K562 (cell line): ENCODE measurements around the gene METTL25B. TPM values are rescaled to one million over a fixed set of nuclear protein-coding genes. Genes with fewer than 3 reads are reported as not detected.

Experiments used
- ATAC-seq: fragments of 200-7000 bp; cut with Tn5 transposase; 3 replicates; pipeline ENCODE4 v1.9.1; 2020; ENCODE audit warnings: moderate library complexity
- BruUV-seq: library from RNA; stranded (reverse); fragments of 400-500 nt; replicated peaks from 2 replicates; lab custom pipeline; 2021; lab: Mats Ljungman, UMichigan
- CTCF ChIA-PET: fragments of 300-600 bp; formaldehyde crosslinking; extraction: SDS; loops from one replicate; lab custom pipeline; 2021; ENCODE audit warnings: low intra/inter-chr PET ratio; lab: Yijun Ruan, JAX
- POLR2A ChIA-PET: fragments of 300-600, 350-650 bp; sonication (Branson Sonifier 250); formaldehyde crosslinking; extraction: SDS; loops from one replicate; lab custom pipeline; 2021; ENCODE audit warnings: antibody characterized with exemption, inconsistent platforms; lab: Yijun Ruan, JAX
- DNase-seq, 4 experiments: peaks; one replicate each; pipeline versions ENCODE4 v3.0.0 to v3.0.0-alpha.2; 2011 to 2018; ENCODE audit warnings: low spot score in 3 of 4, mixed read lengths in 3 of 4; ENCODE audit errors: extremely low read depth in 1 of 4
- FAIRE-seq: peaks from 2 replicates; lab custom pipeline; 2011; peaks lifted over from hg19 to GRCh38; lab: Jason Lieb, UNC
- H2AFZ ChIP-seq: 2 replicates; pipeline ENCODE4 v1.6.0; 2011; ENCODE audit warnings: low read depth, low read length, control low read depth, inconsistent platforms
- H3K27ac ChIP-seq: fragments of 200-600 bp; 3 replicates; pipeline ENCODE4 v1.8.0; 2011; ENCODE audit warnings: low read depth, mild to moderate bottlenecking, control low read depth, inconsistent platforms, low read length, moderate library complexity, mixed read lengths; ENCODE audit errors: extremely low read depth
- H3K27me3 ChIP-seq, 2 experiments: fragments of 300-600 bp in 1 of 2; 2 replicates in 1 of 2; 3 replicates in 1 of 2; pipeline versions ENCODE4 v1.6.0 to v1.8.0; 2011; ENCODE audit warnings: inconsistent platforms in 2 of 2, low read length in 2 of 2, mild to moderate bottlenecking in 1 of 2, mixed read lengths in 1 of 2, moderate library complexity in 1 of 2; ENCODE audit not compliant: control insufficient read depth in 2 of 2, insufficient read depth in 2 of 2
- H3K36me3 ChIP-seq: fragments of 300-600 bp; 3 replicates; pipeline ENCODE4 v1.8.0; 2011; ENCODE audit warnings: mild to moderate bottlenecking, low read length, inconsistent platforms; ENCODE audit not compliant: control insufficient read depth, insufficient read depth
- H3K4me1 ChIP-seq, 2 experiments: fragments of 200-600 bp in 1 of 2; replicated peaks in 1 of 2; 2 replicates in 1 of 2; 3 replicates in 1 of 2; pipeline versions ENCODE4 v1.5.1 to v1.8.0; 2011; ENCODE audit warnings: inconsistent platforms in 2 of 2, low read length in 2 of 2, mild to moderate bottlenecking in 1 of 2, mixed read lengths in 1 of 2, moderate library complexity in 1 of 2; ENCODE audit not compliant: control insufficient read depth in 2 of 2, insufficient read depth in 2 of 2
- H3K4me2 ChIP-seq: 2 replicates; pipeline ENCODE4 v1.6.1; 2011; ENCODE audit warnings: low read length, control low read depth, inconsistent platforms, mixed read lengths; ENCODE audit not compliant: insufficient read depth
- H3K4me3 ChIP-seq: fragments of 200-600 bp; sonication (generic), shearing (Covaris generic); 2 replicates; pipeline ENCODE4 v1.5.1; 2016; ENCODE audit warnings: control low read depth, inconsistent platforms
- H3K79me2 ChIP-seq: fragments of 200-600 bp; 3 replicates; pipeline ENCODE4 v1.8.0; 2011; ENCODE audit warnings: low read length, inconsistent platforms; ENCODE audit not compliant: control insufficient read depth, insufficient read depth
- H3K9ac ChIP-seq, 2 experiments: 2 replicates each; pipeline versions ENCODE4 v1.6.0 to v1.6.1; 2011; ENCODE audit warnings: low read depth in 2 of 2, low read length in 2 of 2, control low read depth in 1 of 2, inconsistent platforms in 1 of 2, mild to moderate bottlenecking in 1 of 2, mixed read lengths in 1 of 2; ENCODE audit not compliant: insufficient read depth in 1 of 2
- H3K9me1 ChIP-seq: one replicate; pipeline ENCODE4 v1.6.0; 2011; ENCODE audit warnings: inconsistent platforms, mild to moderate bottlenecking, low read length, moderate library complexity; ENCODE audit not compliant: control insufficient read depth, insufficient read depth
- H3K9me3 ChIP-seq: replicated peaks from 2 replicates; pipeline ENCODE4 v1.5.1; 2011; ENCODE audit warnings: low read depth, low read length, inconsistent platforms; ENCODE audit not compliant: control insufficient read depth, insufficient read depth
- H4K20me1 ChIP-seq: replicated peaks from 2 replicates; pipeline ENCODE4 v1.6.1; 2011; ENCODE audit warnings: low read length, inconsistent platforms, mixed read lengths; ENCODE audit not compliant: control insufficient read depth, insufficient read depth
- DACH1 ChIP-seq: fragments of 450-650 bp; IDR thresholded peaks from 2 replicates; pipeline ENCODE4 v1.6.1; 2018; ENCODE audit not compliant: partially characterized antibody
- ILK ChIP-seq: fragments of 450-650 bp; IDR thresholded peaks from 2 replicates; pipeline ENCODE4 v1.6.1; 2016; ENCODE audit warnings: missing genetic modification characterization, low read depth, mild to moderate bottlenecking, missing compliant biosample characterization, moderate library complexity, borderline replicate concordance
- POLR2G ChIP-seq: fragments of 200-400 bp; formaldehyde crosslinking; IDR thresholded peaks from 2 replicates; pipeline ENCODE4 v1.6.1; 2017; ENCODE audit warnings: low read depth, mild to moderate bottlenecking, antibody characterized with exemption, low read length, moderate library complexity
- PYGO2 ChIP-seq: fragments of 450-650 bp; IDR thresholded peaks from 2 replicates; pipeline ENCODE4 v1.6.1; 2016; ENCODE audit warnings: mild to moderate bottlenecking, missing genetic modification characterization, moderate library complexity, missing compliant biosample characterization
- RBM15 ChIP-seq: fragments of 200-400 bp; formaldehyde crosslinking; IDR thresholded peaks from 2 replicates; pipeline ENCODE4 v1.6.1; 2018; ENCODE audit warnings: mild to moderate bottlenecking, low read length, moderate library complexity; ENCODE audit not compliant: insufficient read depth
- RHOXF2B ChIP-seq: fragments of 250-450 bp; sonication (Bioruptor Pico); conservative IDR thresholded peaks from 2 replicates; pipeline ENCODE4 v1.5.1; 2021
- SMARCA5 ChIP-seq: fragments of 450-650 bp; IDR thresholded peaks from 2 replicates; pipeline ENCODE4 v1.6.1; 2016
- TAF7 ChIP-seq: fragments of 450-650 bp; IDR thresholded peaks from 2 replicates; pipeline ENCODE4 v1.6.1; 2016; ENCODE audit warnings: missing genetic modification characterization, missing compliant biosample characterization
- ZNF165 ChIP-seq: fragments of 250-450 bp; sonication (Bioruptor Pico); IDR thresholded peaks from 2 replicates; pipeline ENCODE4 v1.4.0; 2020; ENCODE audit warnings: borderline replicate concordance
- ZNF586 ChIP-seq: fragments of 450-650 bp; formaldehyde crosslinking; conservative IDR thresholded peaks from 2 replicates; pipeline ENCODE4 v1.4.0; 2020; ENCODE audit warnings: mild to moderate bottlenecking, moderate library complexity
- WGBS: fragments of 100-300 bp; shearing (Covaris generic); methylation state at CpG from one replicate; pipeline ENCODE4 v1.1.6; 2016; ENCODE audit warnings: low coverage, mixed read lengths; ENCODE audit not compliant: insufficient coverage; ENCODE audit errors: missing lambda C conversion rate; 5-methylcytosine and 5-hydroxymethylcytosine counted together
- in situ Hi-C: fragments of 300-500 bp; cut with MboI; formaldehyde crosslinking; loops from 4 replicates; pipeline ENCODE4 v1.15.0; 2018; ENCODE audit warnings: inconsistent platforms, mixed read lengths
- intact Hi-C: fragments of 100-400 bp; cut with micrococcal nuclease; formaldehyde crosslinking; loops from 2 replicates; pipeline ENCODE4 v1.14.2; 2022
- polyA plus RNA-seq, 8 experiments: library from polyadenylated mRNA; depleted of rRNA in 4 of 8; stranded (reverse) in 5 of 8; unstranded in 3 of 8; fragments of >200 nt; fragmentation: Nextera tagmentation in 2 of 8; fragmentation: Illumina TruSeq in 1 of 8; extraction: Ambion mirVana in 2 of 8; extraction: Trizol in 1 of 8; gene quantifications; 2 replicates each; pipeline versions ENCODE4 v1.2.1 to v1.2.3, GENCODE V29; 2011 to 2014; ENCODE audit warnings: inconsistent platforms in 1 of 8, missing spikeins in 1 of 8
- total RNA-seq, 7 experiments: library from RNA; depleted of rRNA in 6 of 7; stranded (reverse); fragments of >200 nt in 6 of 7; fragmentation: Illumina TruSeq in 2 of 7; extraction: Trizol in 2 of 7; gene quantifications; 2 replicates each; pipeline versions ENCODE4 v1.2.1 to v1.2.3, GENCODE V29; 2011 to 2021; ENCODE audit warnings: low replicate concordance in 1 of 7
- TF ChIP-seq, protein P1 (sequence below): fragments of 250-450 bp; sonication (Bioruptor Pico); IDR thresholded peaks from 2 replicates; pipeline ENCODE4 v1.5.0; 2020; ENCODE audit warnings: mild to moderate bottlenecking
- TF ChIP-seq, protein P2 (sequence below): sonication (generic); formaldehyde crosslinking; IDR thresholded peaks from 2 replicates; pipeline ENCODE4 v1.8.0; 2022; ENCODE audit warnings: missing genetic modification reagents, mild to moderate bottlenecking, moderate library complexity, borderline replicate concordance

Gene METTL25B
- total and polyA plus RNA-seq, 9 of the 15 experiments (the other 6 are each of a cell fraction or from before 2014, with no cell fraction given): 7.7 to 48.3 (median 33.1) TPM

DNA sequence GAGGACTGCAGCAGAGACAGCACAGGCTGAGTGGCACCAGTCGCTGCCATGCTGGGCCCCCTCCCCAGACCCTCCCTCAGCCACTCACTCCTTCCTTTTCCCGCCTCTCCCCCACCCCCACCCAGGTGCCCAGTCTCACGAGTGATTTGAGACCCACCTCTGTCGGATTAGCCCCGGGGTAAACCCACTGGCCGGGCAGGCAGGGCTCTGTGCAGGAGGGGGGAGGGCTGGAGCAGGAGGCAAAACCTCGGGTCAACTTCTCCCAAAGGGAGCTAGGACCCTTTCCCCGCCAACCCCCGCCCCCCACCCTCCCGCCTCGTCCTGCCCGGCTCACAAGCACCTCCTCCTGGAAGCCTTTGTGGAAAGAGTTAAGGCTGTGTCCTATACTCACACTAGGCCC, 16.1 kb downstream of the METTL25B start:
- TF ChIP-seq ZNF165: no peak
- TF ChIP-seq ILK (tag): no peak
- no peak for TF ChIP-seq RHOXF2B (CRISPR knock-in tag)
- no peak for TF ChIP-seq TAF7 (tag)
- TF ChIP-seq, protein P1, sequence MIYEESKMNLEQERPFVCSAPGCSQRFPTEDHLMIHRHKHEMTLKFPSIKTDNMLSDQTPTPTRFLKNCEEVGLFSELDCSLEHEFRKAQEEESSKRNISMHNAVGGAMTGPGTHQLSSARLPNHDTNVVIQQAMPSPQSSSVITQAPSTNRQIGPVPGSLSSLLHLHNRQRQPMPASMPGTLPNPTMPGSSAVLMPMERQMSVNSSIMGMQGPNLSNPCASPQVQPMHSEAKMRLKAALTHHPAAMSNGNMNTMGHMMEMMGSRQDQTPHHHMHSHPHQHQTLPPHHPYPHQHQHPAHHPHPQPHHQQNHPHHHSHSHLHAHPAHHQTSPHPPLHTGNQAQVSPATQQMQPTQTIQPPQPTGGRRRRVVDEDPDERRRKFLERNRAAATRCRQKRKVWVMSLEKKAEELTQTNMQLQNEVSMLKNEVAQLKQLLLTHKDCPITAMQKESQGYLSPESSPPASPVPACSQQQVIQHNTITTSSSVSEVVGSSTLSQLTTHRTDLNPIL (CRISPR knock-in tag): no peak
- no peak for TF ChIP-seq ZNF586 (CRISPR knock-in tag)
- TF ChIP-seq, protein P2, sequence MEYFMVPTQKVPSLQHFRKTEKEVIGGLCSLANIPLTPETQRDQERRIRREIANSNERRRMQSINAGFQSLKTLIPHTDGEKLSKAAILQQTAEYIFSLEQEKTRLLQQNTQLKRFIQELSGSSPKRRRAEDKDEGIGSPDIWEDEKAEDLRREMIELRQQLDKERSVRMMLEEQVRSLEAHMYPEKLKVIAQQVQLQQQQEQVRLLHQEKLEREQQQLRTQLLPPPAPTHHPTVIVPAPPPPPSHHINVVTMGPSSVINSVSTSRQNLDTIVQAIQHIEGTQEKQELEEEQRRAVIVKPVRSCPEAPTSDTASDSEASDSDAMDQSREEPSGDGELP (CRISPR knock-in tag): no peak
- no peak for TF ChIP-seq POLR2G
- TF ChIP-seq PYGO2 (tag): no peak
- no peak for TF ChIP-seq DACH1
- TF ChIP-seq SMARCA5: no peak
- no peak for TF ChIP-seq RBM15
- peaks cover 44 to 50% of the 10 kb centered on the region in 2 experiments for H3K4me1 ChIP-seq
- WGBS: 93% methylated on average over 5 of the region's 12 CpGs
- no peak overlapping the region for H3K4me3 ChIP-seq
- intact Hi-C loops (no loop called here), in situ Hi-C loops (loop anchor here (25.0 kb wide), 1 partner anchor 1432 kb away; the partner anchor contains the start of genes FDPS, PKLR and RUSC1)
- H3K9me1 ChIP-seq: no peaks in the 10 kb centered on the region
- H4K20me1 ChIP-seq: peaks cover 26% of the 10 kb centered on the region
- BruUV-seq: no TSS peak
- H3K27ac ChIP-seq: no peak overlapping the region
- no peak overlapping the region for H2AFZ ChIP-seq
- H3K4me2 ChIP-seq: no peak overlapping the region
- H3K9me3 ChIP-seq: no peaks in the 10 kb centered on the region
- peaks cover 69% of the 10 kb centered on the region for H3K79me2 ChIP-seq
- no peaks in the 10 kb centered on the region for H3K27me3 ChIP-seq
- DNase-seq: no peak
- CTCF ChIA-PET: no interaction called here
- POLR2A ChIA-PET: interaction anchor here (0.6 to 1.3 kb wide), 3 partner anchors 16 to 213 kb away, joined by 3 to 5 read pairs (median 3); partner anchors contain the start of genes ISG20L2, METTL25B and PRCC
- peaks cover 72% of the 10 kb centered on the region for H3K36me3 ChIP-seq
- ATAC-seq: no peak
- no peak overlapping the region; a peak in 1 of 4 replicates for H3K9ac ChIP-seq
- no peak for FAIRE-seq
